Sigmoid colon (tissue), 7 donors: ENCODE measurements around the gene MOSPD3. TPM values are rescaled to one million over a fixed set of nuclear protein-coding genes. Genes with fewer than 3 reads are reported as not detected.

Experiments
- DNase-seq: peaks from one replicate; pipeline ENCODE4 v3.0.0-alpha.2; 2019
- H3K27ac ChIP-seq, 4 donors: fragments of 200-600 bp; sonication (generic); one replicate each; pipeline ENCODE4 v1.5.1; 2016 to 2019; ENCODE audit warnings: mild to moderate bottlenecking in 1 of 4
- H3K27me3 ChIP-seq, 3 donors: fragments of 200-600 bp; sonication (generic); one replicate each; pipeline ENCODE4 v1.5.1; 2019; ENCODE audit warnings: mild to moderate bottlenecking in 1 of 3
- H3K36me3 ChIP-seq, 4 donors: fragments of 200-600 bp; sonication (generic); one replicate each; pipeline ENCODE4 v1.5.1; 2016 to 2019
- H3K4me1 ChIP-seq, 4 donors: fragments of 200-600 bp; sonication (generic); one replicate each; pipeline ENCODE4 v1.5.1; 2017 to 2019
- H3K4me3 ChIP-seq, 4 donors: fragments of 200-600 bp; sonication (generic); one replicate each; pipeline ENCODE4 v1.5.1; 2017 to 2019; ENCODE audit warnings: mild to moderate bottlenecking in 2 of 4, moderate library complexity in 1 of 4
- H3K9me3 ChIP-seq, 4 donors: fragments of 200-600 bp in 3 of 4; sonication (generic) in 3 of 4; one replicate each; pipeline versions ENCODE4 v1.5.1 to v1.6.1; 2013 to 2019
- EP300 ChIP-seq, 4 donors: sonication (generic); formaldehyde crosslinking; IDR thresholded peaks; one replicate each; pipeline ENCODE4 v1.6.1; 2017; ENCODE audit warnings: antibody characterized with exemption in 4 of 4
- POLR2A ChIP-seq, 2 donors: fragments of 450-650 bp; IDR thresholded peaks; one replicate each; pipeline ENCODE4 v1.6.1; 2016; ENCODE audit warnings: antibody characterized with exemption in 2 of 2, mild to moderate bottlenecking in 2 of 2, moderate library complexity in 2 of 2
- POLR2AphosphoS5 ChIP-seq, 4 donors: sonication (generic); formaldehyde crosslinking; IDR thresholded peaks; one replicate each; pipeline ENCODE4 v1.6.1; 2017; ENCODE audit warnings: antibody characterized with exemption in 4 of 4
- WGBS, 2 donors: extraction: QIAGEN DNeasy Blood & Tissue Kit; methylation state at CpG; one replicate each; pipeline ENCODE4 v1.1.7; 2013; 5-methylcytosine and 5-hydroxymethylcytosine counted together
- intact Hi-C: fragments of 100-400 bp; cut with DNase I; formaldehyde crosslinking; loops from one replicate; pipeline ENCODE4 v1.15.1; 2023
- polyA plus RNA-seq, 3 donors: library from polyadenylated mRNA; stranded (reverse); fragments of 200-250 nt; gene quantifications; one replicate each; pipeline ENCODE4 v1.2.3, GENCODE V29; 2013
- total RNA-seq, 4 donors: library from RNA; depleted of rRNA; stranded (reverse); fragments of >200 nt; gene quantifications; one replicate each; pipeline ENCODE4 v1.1.0, GENCODE V29; 2016
- TF ChIP-seq, protein P1 (sequence below), 4 experiments: fragments of 450-650 bp in 3 of 4; fragments of 200-600 bp in 1 of 4; IDR thresholded peaks; one replicate each; pipeline ENCODE4 v1.5.1; 2016 to 2019; ENCODE audit warnings: antibody characterized with exemption in 4 of 4, mild to moderate bottlenecking in 3 of 4, moderate library complexity in 2 of 4
- donor health status: healthy with polysubstance abuse.
- donor health status: Bipolar disorder and iron deficiency.
- donor health status: healthy.

MOSPD3 gene
- total and polyA plus RNA-seq, 7 donors: 8.0 to 19.2 (median 16.4) TPM

DNA sequence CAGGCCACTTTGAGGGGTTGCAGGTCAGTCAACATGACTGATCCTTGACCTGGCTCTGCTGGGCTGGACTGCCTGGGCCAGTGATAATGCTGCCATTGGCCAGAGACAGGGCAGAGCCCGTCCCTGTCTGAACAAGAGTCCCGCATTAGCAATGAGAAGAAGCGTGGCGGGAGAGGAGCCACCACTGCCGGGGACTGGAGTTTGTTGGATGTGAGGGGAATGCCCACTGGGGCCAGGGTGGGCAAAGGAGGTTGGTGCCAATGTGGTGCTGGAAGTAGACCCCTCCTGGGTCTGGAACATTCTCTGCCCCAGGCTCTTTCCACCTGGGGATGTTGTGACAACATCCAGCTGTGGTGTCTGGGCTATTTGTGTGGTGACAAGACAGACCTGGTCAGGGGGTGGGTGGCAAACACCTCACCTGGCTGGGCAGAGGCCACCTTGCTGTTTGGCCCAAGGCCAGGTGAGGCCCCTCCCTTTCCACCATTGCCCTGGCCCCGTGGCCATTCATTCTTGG is 46.3 kb upstream of the MOSPD3 start:
- 83 to 88% methylated on average over 6 of the region's 6 CpGs for WGBS, 2 donors
- H3K4me3 ChIP-seq: no peak overlapping the region
- H3K27ac ChIP-seq: no peak overlapping the region
- peaks cover 0 to 18% (median 5%) of the 10 kb centered on the region in 4 donors for H3K36me3 ChIP-seq
- intact Hi-C loops: no loop called here
- H3K9me3 ChIP-seq: no peaks in the 10 kb centered on the region
- H3K27me3 ChIP-seq: peaks cover 0 to 17% (median 2%) of the 10 kb centered on the region in 3 donors
- no peak for TF ChIP-seq EP300 (IDR thresholded peaks at IDR 0.05)
- TF ChIP-seq POLR2AphosphoS5 (IDR thresholded peaks at IDR 0.05): no peak
- TF ChIP-seq, protein P1, sequence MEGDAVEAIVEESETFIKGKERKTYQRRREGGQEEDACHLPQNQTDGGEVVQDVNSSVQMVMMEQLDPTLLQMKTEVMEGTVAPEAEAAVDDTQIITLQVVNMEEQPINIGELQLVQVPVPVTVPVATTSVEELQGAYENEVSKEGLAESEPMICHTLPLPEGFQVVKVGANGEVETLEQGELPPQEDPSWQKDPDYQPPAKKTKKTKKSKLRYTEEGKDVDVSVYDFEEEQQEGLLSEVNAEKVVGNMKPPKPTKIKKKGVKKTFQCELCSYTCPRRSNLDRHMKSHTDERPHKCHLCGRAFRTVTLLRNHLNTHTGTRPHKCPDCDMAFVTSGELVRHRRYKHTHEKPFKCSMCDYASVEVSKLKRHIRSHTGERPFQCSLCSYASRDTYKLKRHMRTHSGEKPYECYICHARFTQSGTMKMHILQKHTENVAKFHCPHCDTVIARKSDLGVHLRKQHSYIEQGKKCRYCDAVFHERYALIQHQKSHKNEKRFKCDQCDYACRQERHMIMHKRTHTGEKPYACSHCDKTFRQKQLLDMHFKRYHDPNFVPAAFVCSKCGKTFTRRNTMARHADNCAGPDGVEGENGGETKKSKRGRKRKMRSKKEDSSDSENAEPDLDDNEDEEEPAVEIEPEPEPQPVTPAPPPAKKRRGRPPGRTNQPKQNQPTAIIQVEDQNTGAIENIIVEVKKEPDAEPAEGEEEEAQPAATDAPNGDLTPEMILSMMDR (IDR thresholded peaks at IDR 0.05): no peak
- TF ChIP-seq POLR2A (IDR thresholded peaks at IDR 0.05): no peak
- no peak for DNase-seq
- H3K4me1 ChIP-seq: peaks cover 2 to 14% (median 12%) of the 10 kb centered on the region in 4 donors

DNA sequence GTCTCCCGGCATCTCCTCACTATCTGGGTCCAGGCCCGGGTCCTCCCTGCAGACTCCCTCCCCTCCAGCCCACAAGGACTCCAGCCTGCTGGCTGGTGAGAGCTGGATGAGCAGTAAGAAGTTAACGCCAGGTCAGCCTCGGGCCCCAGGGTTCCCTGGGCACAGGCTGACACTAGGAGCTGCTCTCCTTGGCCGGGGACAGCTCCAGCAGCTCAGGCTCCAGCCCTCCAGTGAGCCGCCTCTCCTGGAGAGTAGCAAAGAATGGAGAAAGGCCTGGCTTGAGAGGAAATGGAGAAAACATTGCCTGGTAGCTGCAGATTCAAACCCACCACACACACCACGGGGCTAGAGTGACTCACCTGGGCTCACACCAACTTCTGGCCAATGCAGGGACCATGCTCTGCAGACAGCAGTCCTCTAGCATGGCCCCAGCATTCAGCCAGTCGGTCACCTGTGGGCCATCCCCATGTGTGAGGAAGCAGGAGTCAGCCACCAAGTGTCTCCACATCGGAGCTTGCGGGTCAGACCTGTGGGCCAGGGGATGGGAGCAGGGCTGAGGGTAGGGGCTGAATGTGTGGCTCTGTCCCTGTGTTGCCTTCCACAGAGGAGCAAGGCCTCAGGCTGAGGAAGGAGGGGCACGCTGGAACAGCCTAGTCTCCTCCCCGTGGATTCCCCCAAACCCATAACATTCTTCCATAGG is 45.2 kb upstream of the MOSPD3 start:
- Histone ChIP-seq H3K36me3 (peaks cover 0 to 12% (median 5%) of the 10 kb centered on the region in 4 donors), H3K9me3 (no peaks in the 10 kb centered on the region), H3K4me3 (no peak overlapping the region), H3K4me1 (peaks cover 2 to 14% (median 12%) of the 10 kb centered on the region in 4 donors), H3K27me3 (peaks cover 0 to 27% (median 2%) of the 10 kb centered on the region in 3 donors), H3K27ac (no peak overlapping the region)
- intact Hi-C loops: no loop called here
- TF ChIP-seq EP300 (IDR thresholded peaks at IDR 0.05): no peak
- TF ChIP-seq POLR2A (IDR thresholded peaks at IDR 0.05): no peak
- TF ChIP-seq POLR2AphosphoS5 (IDR thresholded peaks at IDR 0.05): no peak
- TF ChIP-seq, protein P1 (IDR thresholded peaks at IDR 0.05): no peak
- no peak for DNase-seq
- 81% methylated on average over 12 of the region's 12 CpGs for WGBS, 2 donors

DNA sequence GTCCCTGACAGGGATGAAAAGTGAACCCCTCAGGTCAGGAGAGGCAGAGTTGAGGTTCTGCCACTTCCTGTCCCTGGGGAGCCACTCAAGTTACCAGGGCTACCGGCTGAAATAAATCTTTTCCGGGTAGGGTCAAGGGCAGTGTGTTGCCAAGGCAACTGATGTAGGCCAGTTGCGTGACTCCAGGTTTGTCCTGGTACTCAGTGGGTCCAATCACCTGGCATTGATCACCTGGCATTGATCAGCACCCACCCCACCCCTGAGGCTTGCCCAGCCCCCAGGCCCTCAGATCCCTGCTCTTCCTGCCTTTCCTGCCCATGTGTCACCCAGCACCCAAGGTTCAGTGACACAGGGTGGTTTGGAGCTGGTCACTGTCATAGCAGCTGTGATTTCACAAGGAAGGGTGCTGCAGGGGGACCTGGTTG is 44.6 kb upstream of the MOSPD3 start:
- intact Hi-C loops: no loop called here
- Histone ChIP-seq H3K36me3 (peaks cover 0 to 11% (median 2%) of the 10 kb centered on the region in 4 donors), H3K4me3 (no peak overlapping the region), H3K9me3 (no peaks in the 10 kb centered on the region), H3K4me1 (peaks cover 2 to 14% (median 12%) of the 10 kb centered on the region in 4 donors), H3K27me3 (peaks cover 0 to 33% (median 2%) of the 10 kb centered on the region in 3 donors), H3K27ac (no peak overlapping the region)
- no peak for DNase-seq
- WGBS, 2 donors: 36 to 42% methylated on average over 3 of the region's 3 CpGs
- TF ChIP-seq POLR2AphosphoS5 (IDR thresholded peaks at IDR 0.05): no peak
- TF ChIP-seq, protein P1 (IDR thresholded peaks at IDR 0.05): no peak
- TF ChIP-seq EP300 (IDR thresholded peaks at IDR 0.05): no peak
- no peak for TF ChIP-seq POLR2A (IDR thresholded peaks at IDR 0.05)

DNA sequence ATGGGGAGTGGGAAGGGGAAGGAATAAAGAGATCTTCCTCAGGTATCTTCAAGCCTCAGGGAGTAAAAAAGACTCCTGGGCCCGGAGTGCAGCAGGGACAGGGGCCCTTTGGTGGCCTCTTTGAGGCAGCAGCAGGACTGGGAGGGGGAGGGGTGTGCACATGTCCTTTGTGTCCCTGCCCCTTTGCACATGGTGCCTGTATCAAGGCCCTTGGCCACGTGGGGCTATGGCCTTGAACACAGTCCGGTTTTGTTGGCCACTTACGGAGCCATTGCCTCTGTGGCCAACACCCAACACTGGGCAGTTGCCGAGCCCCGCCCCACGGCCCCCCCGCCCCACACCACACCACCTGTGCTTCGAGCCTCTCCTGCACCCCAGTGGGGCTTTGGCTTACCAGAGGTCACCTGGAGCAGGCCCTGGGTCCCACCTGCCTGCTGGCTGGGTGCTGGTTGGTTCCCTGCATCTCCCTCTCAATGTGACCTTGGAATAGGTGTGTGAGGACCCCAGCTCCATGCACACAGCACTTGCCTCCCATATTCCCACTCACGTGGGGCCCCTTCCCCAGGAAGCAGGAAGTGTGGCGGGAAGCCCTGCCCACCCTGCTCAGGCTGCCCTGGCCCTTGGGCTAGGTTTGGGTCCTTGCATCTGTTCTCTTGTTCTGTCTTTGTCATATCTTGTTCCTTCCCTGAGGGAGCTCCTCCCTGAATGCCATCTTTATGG is 44.0 kb upstream of the MOSPD3 start:
- Histone ChIP-seq H3K27ac (no peak overlapping the region), H3K36me3 (peaks cover 0 to 5% (median 0%) of the 10 kb centered on the region in 4 donors), H3K4me1 (peaks cover 2 to 14% (median 12%) of the 10 kb centered on the region in 4 donors), H3K9me3 (no peaks in the 10 kb centered on the region), H3K27me3 (peaks cover 0 to 39% (median 2%) of the 10 kb centered on the region in 3 donors), H3K4me3 (no peak overlapping the region)
- no peak for DNase-seq
- 41 to 74% methylated on average over 11 of the region's 11 CpGs for WGBS, 2 donors
- no peak for TF ChIP-seq POLR2AphosphoS5 (IDR thresholded peaks at IDR 0.05)
- TF ChIP-seq, protein P1 (IDR thresholded peaks at IDR 0.05): no peak
- TF ChIP-seq EP300 (IDR thresholded peaks at IDR 0.05): no peak
- no peak for TF ChIP-seq POLR2A (IDR thresholded peaks at IDR 0.05)
- intact Hi-C loops: no loop called here
